Trophoblast cell (in vitro differentiated cells and primary cell): ENCODE data around the gene ENPP1.

ENCODE experiments used
- DNase-seq, 2 donors: peaks; one replicate each; pipeline ENCODE4 v3.0.0-alpha.2; 2016
- H2AFZ ChIP-seq: 2 replicates; pipeline ENCODE4 v1.6.1; 2013; ENCODE audit warnings: low read length, moderate library complexity, mild to moderate bottlenecking; ENCODE audit not compliant: insufficient read depth, poor library complexity
- H2AK5ac ChIP-seq: 2 replicates; pipeline ENCODE4 v1.6.1; 2013; ENCODE audit warnings: mild to moderate bottlenecking, low read length
- H2BK120ac ChIP-seq: 2 replicates; pipeline ENCODE4 v1.6.1; 2013; ENCODE audit warnings: low read length, mild to moderate bottlenecking, moderate library complexity; ENCODE audit not compliant: insufficient read depth, poor library complexity
- H2BK12ac ChIP-seq: 2 replicates; pipeline ENCODE4 v1.6.1; 2013; ENCODE audit warnings: mild to moderate bottlenecking, low read length, moderate library complexity
- H2BK5ac ChIP-seq: 2 replicates; pipeline ENCODE4 v1.6.1; 2013; ENCODE audit warnings: low read length, low read depth, moderate library complexity, mild to moderate bottlenecking; ENCODE audit not compliant: poor library complexity
- H3K14ac ChIP-seq: 2 replicates; pipeline ENCODE4 v1.6.1; 2013; ENCODE audit warnings: mild to moderate bottlenecking, low read length
- H3K18ac ChIP-seq: 2 replicates; pipeline ENCODE4 v1.6.1; 2013; ENCODE audit warnings: mild to moderate bottlenecking, low read length
- H3K23ac ChIP-seq: 2 replicates; pipeline ENCODE4 v1.6.1; 2013; ENCODE audit warnings: low read length
- H3K27ac ChIP-seq: 2 replicates; pipeline ENCODE4 v1.5.1; 2013; ENCODE audit warnings: low read depth, mild to moderate bottlenecking, inconsistent platforms, low read length, moderate library complexity
- H3K27me3 ChIP-seq: 2 replicates; pipeline ENCODE4 v1.6.1; 2013; ENCODE audit warnings: inconsistent platforms, mild to moderate bottlenecking, low read length, moderate library complexity; ENCODE audit not compliant: insufficient read depth
- H3K36me3 ChIP-seq, 2 experiments: 1 replicate in 1 of 2; 2 replicates in 1 of 2; pipeline ENCODE4 v1.6.1; 2013; ENCODE audit warnings: low read length in 2 of 2, mild to moderate bottlenecking in 2 of 2, moderate library complexity in 1 of 2; ENCODE audit not compliant: insufficient read depth in 2 of 2, control insufficient read depth in 1 of 2
- H3K4ac ChIP-seq: 2 replicates; pipeline ENCODE4 v1.6.1; 2013; ENCODE audit warnings: low read depth, mild to moderate bottlenecking, low read length, moderate library complexity
- H3K4me1 ChIP-seq, 2 experiments: 1 replicate in 1 of 2; 2 replicates in 1 of 2; pipeline ENCODE4 v1.6.1; 2013; ENCODE audit warnings: low read length in 2 of 2, mild to moderate bottlenecking in 2 of 2, moderate library complexity in 1 of 2; ENCODE audit not compliant: insufficient read depth in 2 of 2, control insufficient read depth in 1 of 2
- H3K4me2 ChIP-seq: 2 replicates; pipeline ENCODE4 v1.6.1; 2013; ENCODE audit warnings: inconsistent platforms, mild to moderate bottlenecking, low read length, moderate library complexity
- H3K4me3 ChIP-seq: 2 replicates; pipeline ENCODE4 v1.5.1; 2013; ENCODE audit warnings: mild to moderate bottlenecking, low read depth, low read length, inconsistent platforms
- H3K79me1 ChIP-seq: one replicate; pipeline ENCODE4 v1.6.1; 2013; ENCODE audit warnings: low read length
- H3K79me2 ChIP-seq: 2 replicates; pipeline ENCODE4 v1.6.1; 2013; ENCODE audit warnings: low read length, mild to moderate bottlenecking; ENCODE audit not compliant: control insufficient read depth, insufficient read depth, poor library complexity
- H3K9ac ChIP-seq: 2 replicates; pipeline ENCODE4 v1.6.1; 2013; ENCODE audit warnings: mild to moderate bottlenecking, low read length
- H3K9me3 ChIP-seq: 2 replicates; pipeline ENCODE4 v1.6.1; 2013; ENCODE audit warnings: low read depth, mild to moderate bottlenecking, control low read depth, inconsistent platforms, low read length; ENCODE audit not compliant: insufficient read depth
- H4K12ac ChIP-seq: 2 replicates; pipeline ENCODE4 v1.6.1; 2013; ENCODE audit warnings: low read depth, mild to moderate bottlenecking, low read length, moderate library complexity
- H4K8ac ChIP-seq: 2 replicates; pipeline ENCODE4 v1.6.1; 2013; ENCODE audit warnings: low read depth, mild to moderate bottlenecking, low read length, moderate library complexity
- H4K91ac ChIP-seq: one replicate; pipeline ENCODE4 v1.6.1; 2013; ENCODE audit warnings: low read depth, mild to moderate bottlenecking, low read length, moderate library complexity
- WGBS: extraction: QIAGEN DNeasy Blood & Tissue Kit; methylation state at CpG from one replicate; pipeline ENCODE4 v1.1.7; 2013; ENCODE audit warnings: missing lambda C conversion rate; ENCODE audit not compliant: insufficient read length, insufficient coverage; ENCODE audit errors: extremely low coverage; 5-methylcytosine and 5-hydroxymethylcytosine counted together

ENPP1 gene

DNA sequence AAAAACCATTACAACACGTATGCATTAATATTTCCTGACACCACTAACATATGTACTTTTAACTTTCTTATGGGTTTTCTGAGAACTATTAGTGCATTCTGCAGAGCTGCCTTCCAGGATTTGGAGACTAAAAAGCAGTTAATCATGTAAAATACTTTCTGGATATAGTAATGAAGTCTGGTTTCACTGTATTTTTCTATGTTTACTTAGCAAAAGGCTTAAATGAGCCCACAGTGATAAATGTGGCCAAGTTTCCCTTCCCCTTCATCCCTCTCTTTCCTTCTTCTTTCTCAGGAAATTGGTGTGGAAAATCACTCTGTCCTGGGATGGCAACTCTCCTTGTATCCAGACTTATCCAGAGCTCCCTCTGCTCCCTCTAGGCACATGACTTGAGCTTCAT lies 29.7 kb upstream of the ENPP1 start:
- Histone ChIP-seq H3K36me3 (no peaks in the 10 kb centered on the region), H3K4ac (no peak overlapping the region)

DNA sequence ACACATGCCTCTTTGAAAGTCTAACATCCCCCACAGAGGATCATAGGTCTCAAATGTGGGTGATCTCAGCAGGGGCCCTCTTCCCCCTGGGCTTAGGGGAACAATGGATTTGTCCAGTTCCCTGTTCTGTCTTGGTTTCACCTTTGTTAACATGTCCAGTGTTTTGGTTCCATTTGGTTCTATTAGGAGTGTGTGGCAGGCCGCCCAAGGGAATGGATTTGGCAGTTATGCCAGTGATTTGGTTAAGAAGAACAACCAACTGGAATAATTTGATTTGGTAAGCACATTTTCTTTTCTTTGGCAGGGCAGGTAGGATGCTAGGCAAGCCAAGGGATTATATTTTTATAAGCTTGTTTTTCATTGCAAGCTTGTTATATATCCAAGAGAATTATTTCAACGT lies 28.5 kb upstream of the ENPP1 start:
- Histone ChIP-seq H3K23ac (no peak overlapping the region), H2BK5ac (no peak overlapping the region), H3K79me1 (no peaks in the 10 kb centered on the region), H3K4me2 (no peak overlapping the region), H2BK120ac (no peak overlapping the region), H3K27me3 (no peaks in the 10 kb centered on the region), H4K12ac (no peak overlapping the region), H4K8ac (no peak overlapping the region), H3K14ac (no peak overlapping the region), H3K4ac (no peak overlapping the region), H2BK12ac (no peak overlapping the region), H3K79me2 (no peaks in the 10 kb centered on the region), H2AFZ (no peak overlapping the region), H3K36me3 (no peaks in the 10 kb centered on the region), H3K9me3 (no peaks in the 10 kb centered on the region), H2AK5ac (no peak overlapping the region), H3K4me1 (no peaks in the 10 kb centered on the region), H3K27ac (no peak overlapping the region), H4K91ac (no peak overlapping the region), H3K9ac (no peak overlapping the region), H3K4me3 (no peak overlapping the region), H3K18ac (no peak overlapping the region)
- no CpG with 5 or more reads among the region's 2 CpGs for WGBS
- no peak for DNase-seq

More for the DNA sequence above, 29.7 kb upstream of the ENPP1 start:
- Histone ChIP-seq H2AFZ (no peak overlapping the region), H3K27me3 (no peaks in the 10 kb centered on the region), H2AK5ac (no peak overlapping the region), H3K4me2 (no peak overlapping the region), H4K12ac (no peak overlapping the region), H3K9me3 (no peaks in the 10 kb centered on the region), H3K4me1 (no peaks in the 10 kb centered on the region), H3K18ac (no peak overlapping the region), H4K8ac (no peak overlapping the region), H3K79me1 (no peaks in the 10 kb centered on the region), H3K23ac (no peak overlapping the region), H3K79me2 (no peaks in the 10 kb centered on the region), H3K9ac (no peak overlapping the region), H2BK12ac (no peak overlapping the region), H4K91ac (no peak overlapping the region), H3K27ac (no peak overlapping the region), H3K14ac (no peak overlapping the region), H2BK120ac (no peak overlapping the region), H2BK5ac (no peak overlapping the region), H3K4me3 (no peak overlapping the region)
- WGBS, result no CpG with 5 or more reads among the region's 1 CpG
- no peak for DNase-seq

DNA sequence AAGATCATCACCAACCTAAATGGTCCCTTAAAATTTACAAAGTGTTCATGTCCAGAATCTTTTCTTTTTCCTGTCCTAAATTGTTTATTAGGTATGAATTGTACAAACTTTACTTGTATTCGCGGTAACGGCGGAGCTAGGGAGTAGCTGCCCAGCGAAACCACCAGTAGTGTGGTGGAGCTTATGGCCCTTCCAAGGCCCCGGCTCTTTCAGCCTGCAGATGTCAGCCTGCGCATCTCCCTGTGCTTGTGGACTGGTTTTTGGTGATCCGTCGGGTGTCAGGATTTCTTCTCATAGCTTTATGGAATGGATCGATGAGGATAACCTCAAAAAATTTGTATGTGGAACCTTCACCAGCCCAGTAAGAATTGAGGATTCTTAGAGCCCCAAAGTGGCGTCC lies 27.2 kb upstream of the ENPP1 start:
- H3K36me3 ChIP-seq, result no peaks in the 10 kb centered on the region
- no peak overlapping the region for H4K8ac ChIP-seq
- H2BK120ac ChIP-seq, result no peak overlapping the region
- H3K9ac ChIP-seq, result no peak overlapping the region
- no peak overlapping the region for H4K12ac ChIP-seq
- H3K4me3 ChIP-seq, result no peak overlapping the region
- no peak overlapping the region for H2AFZ ChIP-seq
- no peak overlapping the region for H2BK5ac ChIP-seq
- no peak overlapping the region for H3K18ac ChIP-seq
- H3K9me3 ChIP-seq, result no peaks in the 10 kb centered on the region
- H2BK12ac ChIP-seq, result no peak overlapping the region
- no peak overlapping the region for H3K14ac ChIP-seq
- no CpG with 5 or more reads among the region's 11 CpGs for WGBS
- H2AK5ac ChIP-seq, result no peak overlapping the region
- no peaks in the 10 kb centered on the region for H3K79me2 ChIP-seq
- no peaks in the 10 kb centered on the region for H3K79me1 ChIP-seq
- no peak for DNase-seq
- H3K23ac ChIP-seq, result no peak overlapping the region
- no peaks in the 10 kb centered on the region for H3K27me3 ChIP-seq
- no peaks in the 10 kb centered on the region for H3K4me1 ChIP-seq
- H3K4ac ChIP-seq, result no peak overlapping the region
- no peak overlapping the region for H4K91ac ChIP-seq
- H3K4me2 ChIP-seq, result no peak overlapping the region
- H3K27ac ChIP-seq, result no peak overlapping the region

DNA sequence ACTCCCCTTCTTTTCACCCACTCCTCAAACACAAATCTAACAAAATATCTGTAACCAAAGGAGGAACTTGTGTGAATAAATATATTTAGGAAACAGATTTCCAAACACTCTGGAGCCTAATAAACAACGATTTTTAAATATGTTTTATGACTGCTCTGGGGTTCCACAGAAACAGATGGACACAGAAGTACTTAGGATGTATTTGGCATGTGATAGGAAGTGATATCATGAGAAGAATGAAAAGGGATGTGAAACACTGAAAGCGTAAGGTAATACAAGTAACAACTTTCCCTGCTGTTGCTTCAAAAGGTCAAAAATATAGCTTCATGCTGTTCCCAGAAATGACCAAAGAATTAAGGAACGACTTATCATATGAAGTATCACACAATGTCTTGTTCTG lies 26.1 kb upstream of the ENPP1 start:
- Histone ChIP-seq H3K9ac (no peak overlapping the region), H3K4me2 (no peak overlapping the region), H4K91ac (no peak overlapping the region), H3K27ac (no peak overlapping the region), H3K4me1 (no peaks in the 10 kb centered on the region), H3K79me1 (no peaks in the 10 kb centered on the region), H2BK120ac (no peak overlapping the region), H3K27me3 (no peaks in the 10 kb centered on the region), H3K14ac (no peak overlapping the region), H3K18ac (no peak overlapping the region), H4K12ac (no peak overlapping the region), H4K8ac (no peak overlapping the region), H3K23ac (no peak overlapping the region), H3K79me2 (no peaks in the 10 kb centered on the region), H3K9me3 (no peaks in the 10 kb centered on the region), H3K4ac (no peak overlapping the region), H3K36me3 (no peaks in the 10 kb centered on the region), H2AFZ (no peak overlapping the region), H2AK5ac (no peak overlapping the region), H3K4me3 (no peak overlapping the region), H2BK12ac (no peak overlapping the region), H2BK5ac (no peak overlapping the region)
- DNase-seq, result no peak
- no CpG with 5 or more reads among the region's 3 CpGs for WGBS
